CD4-positive, alpha-beta T cell treated with Interleukin-21 for 1 hour (primary cell): ENCODE data around the gene CADPS.

Experiments
- DNase-seq: peaks from one replicate; pipeline ENCODE4 v3.0.0-alpha.2; 2020

Gene CADPS

GRCh38 chr3:62481962-62482361, 393.3 kb downstream of the CADPS start:
- DNase-seq = no peak

DNA sequence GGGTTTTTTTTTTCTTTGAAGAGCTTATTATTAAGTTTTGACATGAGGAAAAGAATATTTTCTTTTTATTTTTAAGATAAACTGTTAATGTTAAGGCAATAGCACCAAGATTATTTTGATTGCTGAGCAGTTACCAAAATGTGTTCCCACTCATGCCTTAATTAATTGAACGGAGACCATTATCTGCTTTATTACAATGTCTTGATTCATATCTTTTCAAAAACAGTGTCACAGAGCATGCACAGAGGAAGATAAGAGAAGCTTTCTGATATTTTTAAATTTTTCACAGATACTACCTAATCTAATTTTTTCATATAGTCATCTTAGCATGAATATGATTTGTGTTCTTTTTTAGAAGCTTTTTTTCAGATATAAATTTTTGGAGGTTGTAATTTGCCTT, 395.2 kb downstream of the CADPS start:
- DNase-seq = no peak

GRCh38 chr3:62479326-62479725, 395.9 kb downstream of the CADPS start:
- no peak for DNase-seq

DNA sequence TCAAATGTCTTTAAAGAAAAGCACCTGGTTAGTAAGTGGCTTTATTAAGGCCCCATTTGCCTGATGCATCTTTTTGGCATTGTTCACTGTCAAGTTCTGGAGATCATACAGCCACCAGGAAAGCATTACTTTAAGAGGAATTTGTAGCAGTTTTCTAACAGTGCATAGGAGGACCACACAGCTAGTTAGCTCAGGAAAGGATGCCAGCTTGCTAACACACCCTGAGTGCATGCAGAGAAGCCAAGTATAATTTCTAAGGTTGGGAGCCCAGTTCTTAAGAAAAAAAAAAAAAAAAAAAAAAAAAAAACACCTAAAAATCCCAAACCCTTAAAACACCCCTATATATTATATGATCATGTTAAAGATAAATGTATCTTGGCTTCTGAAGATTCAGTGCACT, 399.9 kb downstream of the CADPS start:
- DNase-seq = no peak

DNA sequence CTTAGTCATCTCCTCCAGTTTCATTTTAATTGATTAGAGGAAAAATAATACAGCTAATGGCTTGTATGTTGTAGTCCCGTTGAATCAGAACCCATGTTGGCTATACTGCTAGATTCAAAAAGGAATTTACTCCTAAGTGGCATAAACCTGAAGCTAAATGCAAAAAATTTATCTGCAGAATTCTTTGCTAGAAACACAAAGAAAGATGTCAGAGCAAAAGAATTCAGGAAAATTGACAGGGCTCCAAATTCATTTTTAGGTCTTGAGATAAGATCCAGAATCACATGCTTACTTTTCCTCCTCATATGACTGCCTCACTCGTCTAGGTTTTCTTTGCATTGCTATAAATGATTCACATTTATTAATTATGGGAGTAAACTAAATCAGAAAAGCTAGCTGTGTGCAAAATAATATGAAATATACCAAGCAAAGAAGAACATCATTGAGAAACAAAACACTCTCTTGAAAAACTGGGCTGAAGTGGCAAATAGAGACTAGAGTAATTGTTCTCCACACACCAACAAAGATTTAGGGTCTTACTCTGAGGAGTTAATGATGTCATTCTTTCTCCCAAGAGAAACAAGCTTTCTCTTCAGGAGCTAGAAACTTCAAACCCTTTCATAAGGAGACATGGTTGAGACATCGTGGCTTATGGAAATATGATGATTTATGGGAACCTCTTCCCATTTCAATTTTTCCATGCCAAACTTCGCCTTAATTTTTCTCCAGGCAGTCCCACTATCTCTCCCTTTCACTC, 407.1 kb downstream of the CADPS start:
- no peak for DNase-seq

DNA sequence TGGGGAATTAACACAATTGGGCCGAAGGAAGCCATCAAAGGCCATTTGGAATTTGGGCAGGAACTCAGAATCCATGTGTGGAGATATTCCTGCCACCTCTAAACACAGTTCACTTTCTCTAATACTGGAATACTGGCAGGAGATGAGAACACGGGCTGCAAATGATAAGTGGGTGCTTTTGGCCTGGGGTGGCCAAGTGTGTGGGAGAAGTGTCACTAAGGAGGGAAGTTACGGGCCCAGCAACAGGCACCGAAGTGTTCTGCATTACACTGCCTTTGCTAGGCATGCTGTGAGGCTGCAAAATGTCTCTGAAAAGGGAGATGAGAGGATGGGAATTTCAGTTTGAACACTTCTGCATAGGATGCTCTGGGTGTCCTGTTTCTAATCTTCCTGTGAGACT, 412.4 kb downstream of the CADPS start:
- no peak for DNase-seq

GRCh38 chr3:62462104-62462762, 413.0 kb downstream of the CADPS start:
- DNase-seq = no peak

- no peak for DNase-seq
These were observed 420.3 kb downstream of the CADPS start for GRCh38 chr3:62454916-62455315.

DNA sequence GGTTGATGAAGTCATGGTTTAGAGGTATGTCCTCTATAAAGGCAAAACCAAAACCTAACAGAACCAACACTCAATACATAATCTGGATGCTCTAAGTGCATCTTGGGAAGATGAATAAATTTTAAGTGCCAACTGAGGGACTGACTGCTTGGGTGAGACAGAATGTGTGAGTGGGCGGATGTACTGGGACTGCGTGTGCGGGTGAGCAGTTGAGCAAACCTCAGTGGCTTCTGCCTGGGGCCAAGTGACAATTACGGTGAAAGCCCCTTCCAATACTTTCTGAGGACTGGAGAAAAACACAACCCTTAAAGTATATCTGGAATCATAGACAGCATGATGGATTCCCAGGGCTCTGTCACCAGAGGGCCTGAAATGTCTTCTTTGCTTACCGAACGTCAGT, 421.8 kb downstream of the CADPS start:
- no peak for DNase-seq

GRCh38 chr3:62451211-62451887, 423.9 kb downstream of the CADPS start:
- no peak for DNase-seq

GRCh38 chr3:62446337-62446940, 428.8 kb downstream of the CADPS start:
- DNase-seq = peak; percentile 3

DNA sequence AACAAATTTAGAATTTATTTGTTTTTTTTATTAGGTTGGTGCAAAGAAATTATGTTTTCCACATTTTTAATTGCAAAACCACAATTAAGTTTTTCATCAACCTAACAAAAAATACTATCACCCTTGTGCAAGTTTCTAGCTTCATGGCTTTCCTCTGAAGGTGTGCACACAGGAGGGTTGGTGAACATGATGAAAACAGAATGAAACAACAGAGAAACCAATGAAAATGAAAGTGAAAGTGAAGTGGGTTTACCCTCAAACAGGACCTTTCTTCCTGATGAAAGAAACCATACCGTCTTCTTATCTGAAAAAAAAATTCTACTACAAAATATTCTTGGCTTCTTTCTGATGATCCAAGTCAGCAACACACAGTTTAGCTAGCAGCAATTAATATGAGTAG, 429.9 kb downstream of the CADPS start:
- DNase-seq = peak; percentile 27

DNA sequence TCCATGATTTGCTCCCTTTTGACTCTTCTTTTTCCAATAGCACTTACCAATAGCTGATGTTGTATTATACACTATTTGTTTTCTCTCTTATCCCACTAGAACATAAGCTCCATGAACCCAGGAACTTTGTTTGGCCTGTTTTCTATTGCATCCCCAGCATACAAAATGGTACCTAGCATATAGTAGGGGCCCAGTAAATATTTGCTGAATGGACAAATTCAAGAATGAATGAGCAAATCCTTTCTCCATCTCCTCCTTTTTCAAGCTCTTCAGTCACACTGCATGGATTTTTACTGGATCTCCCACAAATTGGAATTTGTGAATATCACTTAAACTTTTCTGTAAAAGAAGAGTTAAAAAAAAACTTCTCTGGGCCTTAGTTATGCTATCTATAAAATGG, 435.2 kb downstream of the CADPS start:
- no peak for DNase-seq

GRCh38 chr3:62439176-62439813, 435.9 kb downstream of the CADPS start:
- DNase-seq = no peak

DNA sequence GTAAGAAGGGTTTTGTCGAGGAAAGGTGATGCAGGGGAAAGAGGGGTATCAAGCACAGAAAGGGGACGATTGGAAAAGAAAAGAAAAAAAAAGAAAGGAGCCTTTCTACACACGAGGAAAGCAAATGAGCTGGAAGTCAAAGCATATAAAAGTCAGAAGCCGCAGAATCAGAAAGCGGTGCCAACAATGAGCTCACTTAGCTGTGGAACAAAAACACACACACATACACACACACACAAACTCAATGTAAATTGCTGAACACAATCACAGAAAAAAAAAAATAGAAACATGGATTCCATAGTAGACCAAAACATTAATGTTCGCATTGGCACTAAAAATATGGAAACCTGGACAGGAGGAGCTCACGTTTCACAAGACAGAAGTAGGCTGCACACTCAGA, 438.4 kb downstream of the CADPS start:
- no peak for DNase-seq

DNA sequence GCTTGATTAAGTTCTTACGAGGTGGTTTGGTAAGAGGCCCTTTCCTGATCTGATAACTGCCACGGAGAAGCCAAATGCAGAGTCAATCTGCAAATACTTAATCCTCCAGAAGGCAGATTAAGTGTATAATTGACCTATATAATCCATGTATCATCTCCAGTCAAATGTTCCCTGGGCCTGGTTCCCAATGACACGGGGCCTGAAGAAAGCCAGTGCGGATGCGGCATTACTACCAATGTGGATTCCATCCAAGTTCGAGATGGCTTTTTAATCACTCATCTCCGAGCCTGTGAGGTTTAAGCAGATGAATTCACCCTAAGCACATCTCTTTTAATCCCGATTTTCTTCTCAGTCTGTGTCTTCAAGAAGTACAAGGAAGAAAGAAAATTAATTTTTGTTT, 441.8 kb downstream of the CADPS start:
- DNase-seq = no peak

- no peak for DNase-seq
These were observed 454.0 kb downstream of the CADPS start for GRCh38 chr3:62421207-62421606.

DNA sequence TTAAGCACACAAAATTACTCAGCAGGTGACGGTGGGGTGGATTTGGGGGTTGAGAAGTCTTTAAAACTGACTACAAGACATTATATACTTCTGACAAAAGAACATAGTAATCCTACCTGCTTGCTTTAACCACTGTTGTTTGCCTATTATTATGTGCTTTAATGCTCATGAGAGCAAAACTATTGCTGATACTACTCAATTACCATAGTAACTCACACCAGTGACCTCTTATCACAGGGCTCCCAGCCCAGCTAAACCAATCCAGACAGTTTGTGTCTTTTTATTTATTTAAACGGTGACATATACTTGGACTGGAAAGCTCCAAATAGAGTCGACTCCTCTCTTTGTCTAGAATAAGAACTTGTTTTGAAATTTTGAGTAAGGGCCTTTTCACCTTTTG, 459.1 kb downstream of the CADPS start:
- no peak for DNase-seq

DNA sequence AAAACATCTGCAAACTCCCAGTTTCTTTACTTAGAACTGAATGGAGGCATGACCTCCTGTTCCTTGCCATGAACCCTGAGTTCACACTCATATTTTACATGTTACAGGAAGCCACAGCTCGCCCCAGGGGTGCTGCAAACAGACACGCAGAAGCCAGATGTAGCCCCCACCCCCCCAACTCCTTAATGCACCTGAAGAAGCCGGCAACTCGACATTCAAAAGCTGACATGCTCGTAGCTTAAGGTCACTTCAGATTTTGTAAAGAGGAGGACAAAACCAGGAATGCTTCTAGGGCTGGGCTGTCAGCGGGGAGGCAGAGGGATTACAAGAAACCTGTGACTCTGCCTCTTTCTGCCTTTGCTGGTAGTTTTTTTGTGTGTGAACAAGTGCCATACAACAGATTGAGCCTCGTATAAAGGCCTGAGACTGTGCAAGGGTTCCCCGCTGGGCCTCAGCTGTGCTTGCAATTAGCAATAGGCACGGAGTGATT, 459.9 kb downstream of the CADPS start:
- DNase-seq = no peak

GRCh38 chr3:62414786-62415185, 460.4 kb downstream of the CADPS start:
- DNase-seq = no peak

DNA sequence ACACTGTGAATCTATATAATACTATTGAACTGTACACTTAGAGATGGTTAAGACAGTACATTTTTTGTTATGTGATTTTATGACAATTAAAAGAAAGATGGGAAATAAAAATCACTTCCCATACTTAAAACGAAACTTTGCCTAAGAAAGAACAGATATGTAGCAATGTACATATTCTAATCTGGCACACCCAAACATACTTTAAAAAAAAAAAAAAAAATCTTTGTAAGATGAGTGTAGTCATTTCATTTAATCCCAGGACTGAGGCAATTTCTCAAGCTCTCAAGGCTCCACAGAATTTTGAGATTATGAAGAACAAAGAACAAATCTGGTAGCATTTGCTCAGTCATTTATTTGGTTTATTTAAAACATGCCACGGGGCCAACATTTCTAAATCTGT, 461.5 kb downstream of the CADPS start:
- no peak for DNase-seq

GRCh38 chr3:62406945-62407344, 468.3 kb downstream of the CADPS start:
- no peak for DNase-seq

- DNase-seq = no peak
These were observed 469.6 kb downstream of the CADPS start for GRCh38 chr3:62405566-62405965.
